GM21447 (cell line): Measurements from ENCODE around the gene RPL27.

Experiments
- ATAC-seq: cut with Tn5 transposase; IDR thresholded peaks from one replicate; pipeline ENCODE4 v1.9.1; 2021; ENCODE audit not compliant: unreplicated experiment

The RPL27 gene

GRCh38 chr17:43044024-43044423, 45.8 kb downstream of the RPL27 start:
- ATAC-seq, result no peak

GRCh38 chr17:43051969-43052368, 53.8 kb downstream of the RPL27 start:
- ATAC-seq, result no peak
